NB4 (cell line): ENCODE measurements around the gene SH3RF2.

Experiments
- CTCF ChIP-seq: IDR thresholded peaks from one replicate; pipeline ENCODE4 v1.5.1; 2012; ENCODE audit warnings: low read depth, low read length
- POLR2A ChIP-seq: IDR thresholded peaks from 2 replicates; pipeline ENCODE4 v1.6.1; 2011; ENCODE audit warnings: mild to moderate bottlenecking; ENCODE audit not compliant: insufficient read length; ENCODE audit errors: extremely low read depth

- TF ChIP-seq CTCF (no peak), POLR2A (no peak)
Observed at GRCh38 chr5:145945620-145946111, 9.3 kb downstream of the SH3RF2 start.
